K562 (cell line): ENCODE data around the gene YIF1A. TPM values are rescaled to one million over a fixed set of nuclear protein-coding genes. Genes with fewer than 3 reads are reported as not detected.

Experiments
- CAMTA2 ChIP-seq: fragments of 250-450 bp; sonication (Bioruptor Pico); conservative IDR thresholded peaks from 2 replicates; pipeline ENCODE4 v1.5.1; 2022
- CHD1 ChIP-seq: fragments of 200-600 bp; sonication (generic); IDR thresholded peaks from one replicate; pipeline ENCODE4 v1.6.1; 2012; ENCODE audit warnings: mild to moderate bottlenecking, moderate library complexity, low read length, inconsistent platforms
- COPS2 ChIP-seq: fragments of 450-650 bp; conservative IDR thresholded peaks from 2 replicates; pipeline ENCODE4 v1.6.1; 2016; ENCODE audit warnings: mild to moderate bottlenecking, moderate library complexity
- ETV5 ChIP-seq: sonication (generic); formaldehyde crosslinking; IDR thresholded peaks from 2 replicates; pipeline ENCODE4 v1.4.0; 2020; ENCODE audit warnings: low read depth, mild to moderate bottlenecking, missing genetic modification reagents
- EWSR1 ChIP-seq: fragments of 450-650 bp; IDR thresholded peaks from 2 replicates; pipeline ENCODE4 v1.6.1; 2018; ENCODE audit warnings: borderline replicate concordance, mild to moderate bottlenecking, low read depth, moderate library complexity; ENCODE audit not compliant: partially characterized antibody
- GATAD2A ChIP-seq: fragments of 450-650 bp; IDR thresholded peaks from 2 replicates; pipeline ENCODE4 v1.6.1; 2017
- HDAC2 ChIP-seq: fragments of 450-650 bp; IDR thresholded peaks from 2 replicates; pipeline ENCODE4 v1.6.1; 2016; ENCODE audit warnings: mild to moderate bottlenecking
- HSF4 ChIP-seq: fragments of 250-450 bp; sonication (Bioruptor Pico); IDR thresholded peaks from 2 replicates; pipeline ENCODE4 v2.1.2; 2022; ENCODE audit warnings: mild to moderate bottlenecking, moderate library complexity, borderline replicate concordance
- IRF9 ChIP-seq: fragments of 450-650 bp; IDR thresholded peaks from 2 replicates; pipeline ENCODE4 v1.6.1; 2016; ENCODE audit warnings: missing biosample characterization, missing genetic modification characterization
- KLF6 ChIP-seq: fragments of 250-450 bp; sonication (Bioruptor Pico); IDR thresholded peaks from 2 replicates; pipeline ENCODE4 v1.4.0; 2020; ENCODE audit warnings: mild to moderate bottlenecking, moderate library complexity, borderline replicate concordance
- MITF ChIP-seq: IDR thresholded peaks from 2 replicates; pipeline ENCODE4 v1.6.1; 2014; ENCODE audit warnings: antibody characterized with exemption
- POLR2H ChIP-seq: IDR thresholded peaks from 2 replicates; pipeline ENCODE4 v1.6.1; 2016; ENCODE audit warnings: missing genetic modification characterization, low read depth, mild to moderate bottlenecking, control low read depth, missing compliant biosample characterization, moderate library complexity
- RBM22 ChIP-seq: fragments of 200-400 bp; formaldehyde crosslinking; IDR thresholded peaks from 2 replicates; pipeline ENCODE4 v1.6.1; 2018; ENCODE audit warnings: low read length, low read depth; ENCODE audit not compliant: poor library complexity, severe bottlenecking
- SMARCA5 ChIP-seq: fragments of 450-650 bp; IDR thresholded peaks from 2 replicates; pipeline ENCODE4 v1.6.1; 2016
- TOE1 ChIP-seq, 2 experiments: fragments of 450-650 bp in 1 of 2; sonication (generic) in 1 of 2; formaldehyde crosslinking in 1 of 2; IDR thresholded peaks; 2 replicates each; pipeline versions ENCODE4 v1.7.1 to v1.8.0; 2016 to 2022; ENCODE audit warnings: borderline replicate concordance in 2 of 2, mild to moderate bottlenecking in 2 of 2, antibody characterized with exemption in 1 of 2, inconsistent platforms in 1 of 2, low read depth in 1 of 2, missing genetic modification reagents in 1 of 2, moderate library complexity in 1 of 2
- ZBTB5 ChIP-seq: fragments of 450-650 bp; IDR thresholded peaks from 2 replicates; pipeline ENCODE4 v1.6.1; 2017; ENCODE audit warnings: antibody characterized with exemption
- ZMIZ1 ChIP-seq, 2 experiments: fragments of 150-350 bp in 1 of 2; IDR thresholded peaks; 2 replicates each; pipeline ENCODE4 v1.6.1; 2012 to 2016; ENCODE audit warnings: low read depth in 2 of 2, low read length in 2 of 2, mild to moderate bottlenecking in 1 of 2, moderate library complexity in 1 of 2
- ZNF24 ChIP-seq: fragments of 450-650 bp; IDR thresholded peaks from 2 replicates; pipeline ENCODE4 v1.6.1; 2016
- ZNF436 ChIP-seq: fragments of 250-450, 450-650 bp; sonication (Bioruptor Pico); formaldehyde crosslinking; IDR thresholded peaks from 2 replicates; pipeline ENCODE4 v1.7.0; 2020; ENCODE audit warnings: mild to moderate bottlenecking
- polyA plus RNA-seq, 8 experiments: library from polyadenylated mRNA; depleted of rRNA in 4 of 8; stranded (reverse) in 5 of 8; unstranded in 3 of 8; fragments of >200 nt; fragmentation: Nextera tagmentation in 2 of 8; fragmentation: Illumina TruSeq in 1 of 8; extraction: Ambion mirVana in 2 of 8; extraction: Trizol in 1 of 8; gene quantifications; 2 replicates each; pipeline versions ENCODE4 v1.2.1 to v1.2.3, GENCODE V29; 2011 to 2014; ENCODE audit warnings: inconsistent platforms in 1 of 8, missing spikeins in 1 of 8
- total RNA-seq, 7 experiments: library from RNA; depleted of rRNA in 6 of 7; stranded (reverse); fragments of >200 nt in 6 of 7; fragmentation: Illumina TruSeq in 2 of 7; extraction: Trizol in 2 of 7; gene quantifications; 2 replicates each; pipeline versions ENCODE4 v1.2.1 to v1.2.3, GENCODE V29; 2011 to 2021; ENCODE audit warnings: low replicate concordance in 1 of 7

YIF1A gene
- total and polyA plus RNA-seq, 9 of the 15 experiments (the other 6 are each of a cell fraction or from before 2014, with no cell fraction given): 8.6 to 121 (median 77.2) TPM

- TF ChIP-seq ZBTB5 (no peak), COPS2 (no peak), KLF6 (no peak), EWSR1 (no peak), ZMIZ1 (IDR thresholded peaks at IDR 0.05; ENCODE audit: low read depth in 2 of 2, low read length in 2 of 2) (no peak), TOE1 (IDR thresholded peaks at IDR 0.05; ENCODE audit: borderline replicate concordance) (0 out of 2 replicates have a peak, but pooled peaks have one; percentile 29), TOE1 (CRISPR knock-in tag; IDR thresholded peaks at IDR 0.05; ENCODE audit: borderline replicate concordance, low read depth) (no peak), ETV5 (CRISPR knock-in tag) (peak; percentile 20; the same call in 1 of the 2 replicates), HDAC2 (no peak), IRF9 (tag) (no peak), SMARCA5 (0 out of 2 replicates have a peak, but pooled peaks have one; percentile 20), MITF (no peak), RBM22 (no peak), HSF4 (CRISPR knock-in tag) (no peak), CHD1 (peak; percentile 92), GATAD2A (no peak), ZNF24 (no peak), ZNF436 (CRISPR knock-in tag) (no peak), CAMTA2 (CRISPR knock-in tag) (no peak), POLR2H (tag) (no peak)
These were observed 19.7 kb downstream of the YIF1A start (continued) for GRCh38 chr11:66268952-66269905.
